Measurements from ENCODE around the gene MIEN1. TPM values are rescaled to one million over a fixed set of nuclear protein-coding genes. Genes with fewer than 3 reads are reported as not detected.
"Not testable (repeated sequence)": the region's sequence is repeated elsewhere in the genome, so short reads cannot be mapped to it uniquely, and the experiment has no call there.

The MIEN1 gene
- total RNA-seq, 1 donor = 14.8 TPM

- Histone ChIP-seq H3K4me1 (ENCODE audit: insufficient read depth, low read length) (no peaks in the 10 kb centered on the region), H3K79me2 (ENCODE audit: insufficient read depth, low read length) (no peaks in the 10 kb centered on the region), H3K9me3 (ENCODE audit: low read depth, low read length) (no peaks in the 10 kb centered on the region), H4K20me1 (ENCODE audit: insufficient read depth, low read length) (no peaks in the 10 kb centered on the region), H2AFZ (ENCODE audit: low read length) (no peak overlapping the region), H3K4me3 (ENCODE audit: insufficient read depth, low read length) (no peak overlapping the region), H3K27me3 (ENCODE audit: insufficient read depth, low read length) (no peaks in the 10 kb centered on the region), H3K27ac (ENCODE audit: low read depth, low read length) (no peak overlapping the region), H3K4me2 (ENCODE audit: insufficient read depth, low read length) (no peak overlapping the region), H3K36me3 (ENCODE audit: insufficient read depth, low read length) (peaks cover 47% of the 10 kb centered on the region)
- TF ChIP-seq CTCF (IDR thresholded peaks at IDR 0.05; ENCODE audit: extremely low read depth, low read depth, low read length) = no peak
- DNase-seq (ENCODE audit: insufficient read length, low spot score, missing footprints) = peak; percentile 17
Measured at GRCh38 chr17:39716073-39716818, 14.1 kb downstream of the MIEN1 start.

GRCh38 chr17:39715375-39716072 lies 14.8 kb downstream of the MIEN1 start:
- peaks cover 50% of the 10 kb centered on the region for H3K36me3 ChIP-seq (ENCODE audit: insufficient read depth, low read length)
- H3K4me2 ChIP-seq (ENCODE audit: insufficient read depth, low read length) = no peak overlapping the region
- no peak overlapping the region for H3K27ac ChIP-seq (ENCODE audit: low read depth, low read length)
- H3K9me3 ChIP-seq (ENCODE audit: low read depth, low read length) = no peaks in the 10 kb centered on the region
- DNase-seq (ENCODE audit: insufficient read length, low spot score, missing footprints) = peak; percentile 67
- H2AFZ ChIP-seq (ENCODE audit: low read length) = no peak overlapping the region
- no peaks in the 10 kb centered on the region for H4K20me1 ChIP-seq (ENCODE audit: insufficient read depth, low read length)
- no peak for TF ChIP-seq CTCF (IDR thresholded peaks at IDR 0.05; ENCODE audit: extremely low read depth, low read depth, low read length)
- H3K79me2 ChIP-seq (ENCODE audit: insufficient read depth, low read length) = no peaks in the 10 kb centered on the region
- H3K4me1 ChIP-seq (ENCODE audit: insufficient read depth, low read length) = no peaks in the 10 kb centered on the region
- no peak overlapping the region for H3K4me3 ChIP-seq (ENCODE audit: insufficient read depth, low read length)
- H3K27me3 ChIP-seq (ENCODE audit: insufficient read depth, low read length) = no peaks in the 10 kb centered on the region

GRCh38 chr17:39714234-39714633 lies 16.1 kb downstream of the MIEN1 start:
- no peaks in the 10 kb centered on the region for H3K27me3 ChIP-seq (ENCODE audit: insufficient read depth, low read length)
- no peaks in the 10 kb centered on the region for H3K79me2 ChIP-seq (ENCODE audit: insufficient read depth, low read length)
- no peaks in the 10 kb centered on the region for H3K9me3 ChIP-seq (ENCODE audit: low read depth, low read length)
- no peak overlapping the region for H3K4me3 ChIP-seq (ENCODE audit: insufficient read depth, low read length)
- no peaks in the 10 kb centered on the region for H4K20me1 ChIP-seq (ENCODE audit: insufficient read depth, low read length)
- no peak for TF ChIP-seq CTCF (IDR thresholded peaks at IDR 0.05; ENCODE audit: extremely low read depth, low read depth, low read length)
- no peak overlapping the region for H2AFZ ChIP-seq (ENCODE audit: low read length)
- H3K4me2 ChIP-seq (ENCODE audit: insufficient read depth, low read length) = no peak overlapping the region
- H3K36me3 ChIP-seq (ENCODE audit: insufficient read depth, low read length) = peaks cover 56% of the 10 kb centered on the region
- DNase-seq (ENCODE audit: insufficient read length, low spot score, missing footprints) = no peak
- no peak overlapping the region for H3K27ac ChIP-seq (ENCODE audit: low read depth, low read length)
- no peaks in the 10 kb centered on the region for H3K4me1 ChIP-seq (ENCODE audit: insufficient read depth, low read length)

GRCh38 chr17:39711851-39712250 lies 18.5 kb downstream of the MIEN1 start:
- no peak overlapping the region for H3K4me2 ChIP-seq (ENCODE audit: insufficient read depth, low read length)
- no peaks in the 10 kb centered on the region for H3K27me3 ChIP-seq (ENCODE audit: insufficient read depth, low read length)
- no peak overlapping the region for H3K4me3 ChIP-seq (ENCODE audit: insufficient read depth, low read length)
- H4K20me1 ChIP-seq (ENCODE audit: insufficient read depth, low read length) = peaks cover 4% of the 10 kb centered on the region
- H3K36me3 ChIP-seq (ENCODE audit: insufficient read depth, low read length) = peaks cover 55% of the 10 kb centered on the region
- no peak for TF ChIP-seq CTCF (IDR thresholded peaks at IDR 0.05; ENCODE audit: extremely low read depth, low read depth, low read length)
- DNase-seq (ENCODE audit: insufficient read length, low spot score, missing footprints) = peak; percentile 36
- H3K9me3 ChIP-seq (ENCODE audit: low read depth, low read length) = no peaks in the 10 kb centered on the region
- no peak overlapping the region for H3K27ac ChIP-seq (ENCODE audit: low read depth, low read length)
- H2AFZ ChIP-seq (ENCODE audit: low read length) = no peak overlapping the region
- H3K79me2 ChIP-seq (ENCODE audit: insufficient read depth, low read length) = no peaks in the 10 kb centered on the region
- no peaks in the 10 kb centered on the region for H3K4me1 ChIP-seq (ENCODE audit: insufficient read depth, low read length)

GRCh38 chr17:39711071-39711470 lies 19.3 kb downstream of the MIEN1 start:
- H3K36me3 ChIP-seq (ENCODE audit: insufficient read depth, low read length) = peaks cover 51% of the 10 kb centered on the region
- not testable (repeated sequence) for H2AFZ ChIP-seq (ENCODE audit: low read length)

More at GRCh38 chr17:39711071-39711470, 19.3 kb downstream of the MIEN1 start:
- not testable (repeated sequence) for H3K4me3 ChIP-seq (ENCODE audit: insufficient read depth, low read length); H3K27me3 ChIP-seq (ENCODE audit: insufficient read depth, low read length); H3K9me3 ChIP-seq (ENCODE audit: low read depth, low read length); H3K27ac ChIP-seq (ENCODE audit: low read depth, low read length); DNase-seq (ENCODE audit: insufficient read length, low spot score, missing footprints); H3K4me2 ChIP-seq (ENCODE audit: insufficient read depth, low read length); H3K79me2 ChIP-seq (ENCODE audit: insufficient read depth, low read length); H3K4me1 ChIP-seq (ENCODE audit: insufficient read depth, low read length)
- H4K20me1 ChIP-seq (ENCODE audit: insufficient read depth, low read length) = peaks cover 11% of the 10 kb centered on the region

Measured in osteoblast (primary cell).